A673 (cell line): ENCODE data around the gene NSUN2.

Experiments
- CTCF ChIP-seq: fragments of 300-800, 200-600 bp; sonication (generic); conservative IDR thresholded peaks from 2 replicates; pipeline ENCODE4 v1.5.1; 2017; ENCODE audit warnings: low read depth, mild to moderate bottlenecking, antibody characterized with exemption, low read length, moderate library complexity, mixed read lengths
- EZH2 ChIP-seq: fragments of 200-600 bp; sonication (generic); IDR thresholded peaks from 2 replicates; pipeline ENCODE4 v1.6.1; 2017; ENCODE audit warnings: borderline replicate concordance, low read depth, mild to moderate bottlenecking, mixed read lengths, antibody characterized with exemption, low read length; ENCODE audit not compliant: poor library complexity, severe bottlenecking

GRCh38 chr5:6568383-6568782, 64.5 kb downstream of the NSUN2 start:
- TF ChIP-seq CTCF (no peak), EZH2 (no peak)
